ENCODE measurements around the gene LSR. TPM values are rescaled to one million over a fixed set of nuclear protein-coding genes. Genes with fewer than 3 reads are reported as not detected.

The LSR gene
- total RNA-seq, 4 donors from 2014 or later: 10.4 to 30.9 (median 17.9) TPM

- TF ChIP-seq CTCF (IDR thresholded peaks at IDR 0.05): no peak
- DNase-seq (ENCODE audit: low spot score) (no peak), ATAC-seq (ENCODE audit: low FRiP score) (no peak)
Observed at GRCh38 chr19:35271546-35271945, 22.7 kb downstream of the LSR start.

DNA sequence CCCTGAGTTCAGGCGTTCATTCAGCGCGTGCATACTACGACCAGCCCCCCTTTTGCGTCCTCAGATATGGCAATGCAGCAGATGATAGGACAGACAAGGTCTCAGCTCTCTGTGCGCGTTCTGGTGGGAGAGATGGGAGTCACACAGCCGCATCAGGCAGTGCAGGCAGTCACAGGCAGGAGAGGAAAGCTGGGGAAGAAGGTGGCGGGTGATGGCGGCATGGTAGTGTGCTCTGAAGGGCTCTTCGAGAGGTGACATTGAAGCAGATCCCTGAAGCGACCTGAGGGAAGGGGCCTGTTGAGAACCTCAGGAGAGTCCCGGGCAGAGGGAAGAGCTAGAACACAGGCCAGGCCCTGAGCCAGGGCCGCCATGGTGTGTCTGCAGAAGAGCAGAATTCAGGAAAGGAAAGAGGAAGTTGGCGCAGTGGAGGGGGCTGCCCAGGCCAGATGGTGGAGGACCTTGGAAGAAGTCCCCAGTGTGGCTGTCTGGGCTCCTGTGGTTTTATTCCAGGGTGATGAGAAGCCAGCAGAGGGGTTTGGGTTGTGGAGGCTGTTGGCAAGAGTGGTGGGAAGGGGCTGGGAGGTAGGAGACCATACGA, 23.4 kb downstream of the LSR start:
- ATAC-seq (ENCODE audit: low FRiP score) (no peak), DNase-seq (ENCODE audit: low spot score) (no peak)
- no peak for TF ChIP-seq CTCF (IDR thresholded peaks at IDR 0.05)

DNA sequence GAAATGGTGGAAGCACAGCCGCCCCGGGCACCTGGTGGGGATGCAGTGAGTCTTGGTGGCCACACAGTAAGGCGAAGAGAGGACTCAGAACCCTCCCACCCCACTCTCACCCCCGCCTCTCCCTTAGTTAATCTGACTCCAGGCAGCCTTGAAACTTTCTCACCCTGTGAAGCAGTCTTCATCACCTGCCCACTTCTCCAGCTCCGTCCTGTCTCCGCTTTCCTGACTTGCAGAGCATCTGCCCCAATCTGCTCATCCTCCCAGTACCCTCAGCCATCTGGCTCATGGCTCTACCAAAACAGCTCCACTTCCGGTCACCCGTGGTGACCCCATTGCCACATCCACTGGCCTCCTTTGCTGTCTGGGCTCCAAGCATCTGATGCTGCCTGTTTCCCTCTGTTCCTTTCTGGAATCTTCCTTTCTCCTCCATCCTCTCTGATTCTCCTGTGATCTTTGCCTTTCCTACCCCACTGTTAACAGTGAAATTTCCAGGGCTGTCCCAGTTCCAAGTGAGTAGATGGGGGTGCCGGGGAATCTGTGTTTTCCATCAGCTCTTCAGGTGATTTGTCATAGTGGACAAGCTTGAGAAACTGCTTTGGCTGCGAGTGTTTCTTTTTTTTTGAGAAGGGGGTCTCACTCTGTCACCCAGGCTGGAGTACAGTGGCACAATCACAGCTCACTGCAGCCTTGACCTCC, 24.3 kb downstream of the LSR start:
- ATAC-seq (ENCODE audit: low FRiP score) (no peak), DNase-seq (ENCODE audit: low spot score) (no peak)
- TF ChIP-seq CTCF (IDR thresholded peaks at IDR 0.05): no peak

DNA sequence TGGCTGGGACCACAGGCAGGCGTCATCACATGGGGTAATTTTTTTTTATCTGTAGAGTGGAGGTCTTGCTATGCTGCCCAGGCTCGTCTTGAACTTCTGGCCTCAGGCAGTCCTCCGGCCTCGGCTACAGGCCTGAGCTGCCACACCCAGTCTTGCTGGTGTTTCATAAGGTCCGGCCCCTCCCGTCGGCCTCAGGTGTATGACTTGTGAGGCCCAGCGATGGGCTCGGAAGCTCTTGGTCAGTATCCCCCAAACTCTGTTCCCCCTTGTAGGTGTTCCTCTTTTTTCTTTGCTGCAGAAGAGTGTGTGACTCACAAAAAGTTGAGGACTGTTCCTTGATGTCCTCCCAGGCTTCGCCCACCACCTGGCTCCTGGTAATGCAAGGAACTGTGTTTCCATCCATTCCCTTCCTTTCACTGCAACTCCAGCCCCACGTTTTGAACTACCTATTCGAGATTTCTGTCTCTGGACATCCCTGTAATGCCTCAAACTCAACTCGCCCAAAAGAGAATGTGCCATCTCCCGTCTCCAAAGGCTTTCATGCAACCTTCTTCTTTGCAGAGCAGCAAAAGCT, 25.0 kb downstream of the LSR start:
- ATAC-seq (ENCODE audit: low FRiP score) (no peak), DNase-seq (ENCODE audit: low spot score) (no peak)
- TF ChIP-seq CTCF (IDR thresholded peaks at IDR 0.05): no peak

- TF ChIP-seq CTCF (IDR thresholded peaks at IDR 0.05): no peak
- DNase-seq (ENCODE audit: low spot score) (no peak), ATAC-seq (ENCODE audit: low FRiP score) (no peak)
Observed at GRCh38 chr19:35274323-35274722, 25.5 kb downstream of the LSR start.

DNA sequence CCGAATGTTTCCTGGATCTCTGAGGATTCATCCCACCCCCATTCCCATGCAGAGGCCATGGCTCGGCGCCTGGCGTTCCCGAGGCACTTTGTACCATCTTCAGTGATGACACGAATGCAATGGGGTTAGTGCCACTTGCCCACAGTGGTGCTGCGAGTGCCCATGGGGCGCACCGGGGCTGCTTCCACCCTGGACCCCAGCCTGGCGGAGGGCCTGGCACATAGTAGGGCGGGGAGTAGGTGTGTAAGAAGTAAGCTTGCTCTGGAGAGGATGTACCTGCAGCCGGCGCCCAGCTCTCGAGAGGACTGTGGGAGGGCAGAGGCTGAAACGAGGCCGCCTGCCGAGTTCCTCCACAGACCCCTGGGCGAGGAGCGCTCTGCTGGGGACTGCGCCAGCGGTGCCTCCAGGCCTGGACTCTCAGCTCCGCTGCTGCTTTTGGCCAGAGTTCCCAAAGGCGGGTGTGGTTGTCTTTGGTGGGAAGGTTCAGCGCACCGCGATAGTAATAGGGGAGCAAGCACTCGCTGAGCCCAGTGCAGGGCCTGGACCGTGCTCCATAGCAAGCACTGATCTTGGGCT, 28.0 kb downstream of the LSR start:
- no peak for TF ChIP-seq CTCF (IDR thresholded peaks at IDR 0.05)
- ATAC-seq (ENCODE audit: low FRiP score) (no peak), DNase-seq (ENCODE audit: low spot score) (no peak)
